Upper lobe of left lung (tissue), 4 donors: ENCODE data around the gene CFAP97.

Experiments
- EP300 ChIP-seq, 4 donors: sonication (generic); formaldehyde crosslinking; IDR thresholded peaks; one replicate each; pipeline ENCODE4 v1.5.1; 2017; ENCODE audit warnings: antibody characterized with exemption in 4 of 4, control low read depth in 2 of 4
- POLR2A ChIP-seq, 4 donors: fragments of 450-650 bp; IDR thresholded peaks; one replicate each; pipeline ENCODE4 v1.5.1; 2016 to 2017; ENCODE audit warnings: antibody characterized with exemption in 4 of 4, mild to moderate bottlenecking in 2 of 4
- POLR2AphosphoS5 ChIP-seq, 2 donors: sonication (generic); formaldehyde crosslinking; IDR thresholded peaks; one replicate each; pipeline ENCODE4 v1.5.1; 2017; ENCODE audit warnings: antibody characterized with exemption in 2 of 2
- TF ChIP-seq, protein P1 (sequence below), 6 experiments: fragments of 450-650 bp in 4 of 6; fragments of 200-600 bp in 2 of 6; sonication (generic) in 2 of 6; IDR thresholded peaks; one replicate each; pipeline ENCODE4 v1.5.1; 2016 to 2019; ENCODE audit warnings: antibody characterized with exemption in 6 of 6

DNA sequence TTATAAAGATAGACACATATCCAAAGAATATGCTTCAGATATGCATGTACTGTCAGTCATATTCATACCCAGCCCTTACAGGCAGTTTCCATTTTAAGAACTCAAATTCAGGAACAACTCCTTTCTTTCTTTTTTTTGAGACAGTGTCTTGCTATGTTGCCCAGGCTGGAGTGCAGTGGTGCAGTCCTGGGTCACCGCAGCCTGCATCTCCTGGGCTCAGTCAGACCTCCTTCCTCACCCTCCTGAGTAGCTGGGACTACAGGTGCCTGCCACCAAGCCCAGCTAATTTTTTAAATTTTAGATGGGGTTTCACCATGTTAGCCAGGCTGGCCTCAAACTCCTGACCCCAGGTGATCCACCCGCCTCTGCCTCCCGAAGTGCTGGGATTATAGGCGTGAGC is 40.1 kb upstream of the CFAP97 start:
- no peak for TF ChIP-seq POLR2A (IDR thresholded peaks at IDR 0.05)
- no peak for TF ChIP-seq POLR2AphosphoS5 (IDR thresholded peaks at IDR 0.05)
- TF ChIP-seq, protein P1, sequence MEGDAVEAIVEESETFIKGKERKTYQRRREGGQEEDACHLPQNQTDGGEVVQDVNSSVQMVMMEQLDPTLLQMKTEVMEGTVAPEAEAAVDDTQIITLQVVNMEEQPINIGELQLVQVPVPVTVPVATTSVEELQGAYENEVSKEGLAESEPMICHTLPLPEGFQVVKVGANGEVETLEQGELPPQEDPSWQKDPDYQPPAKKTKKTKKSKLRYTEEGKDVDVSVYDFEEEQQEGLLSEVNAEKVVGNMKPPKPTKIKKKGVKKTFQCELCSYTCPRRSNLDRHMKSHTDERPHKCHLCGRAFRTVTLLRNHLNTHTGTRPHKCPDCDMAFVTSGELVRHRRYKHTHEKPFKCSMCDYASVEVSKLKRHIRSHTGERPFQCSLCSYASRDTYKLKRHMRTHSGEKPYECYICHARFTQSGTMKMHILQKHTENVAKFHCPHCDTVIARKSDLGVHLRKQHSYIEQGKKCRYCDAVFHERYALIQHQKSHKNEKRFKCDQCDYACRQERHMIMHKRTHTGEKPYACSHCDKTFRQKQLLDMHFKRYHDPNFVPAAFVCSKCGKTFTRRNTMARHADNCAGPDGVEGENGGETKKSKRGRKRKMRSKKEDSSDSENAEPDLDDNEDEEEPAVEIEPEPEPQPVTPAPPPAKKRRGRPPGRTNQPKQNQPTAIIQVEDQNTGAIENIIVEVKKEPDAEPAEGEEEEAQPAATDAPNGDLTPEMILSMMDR (IDR thresholded peaks at IDR 0.05), result no peak
- TF ChIP-seq EP300 (IDR thresholded peaks at IDR 0.05), result no peak
